CD4-positive, alpha-beta memory T cell (primary cell): Measurements from ENCODE around the gene FOXC1. TPM values are rescaled to one million over a fixed set of nuclear protein-coding genes. Genes with fewer than 3 reads are reported as not detected.

Experiments
- CTCF ChIA-PET: fragments of 350-600 bp; sonication (Branson Sonifier 250); formaldehyde crosslinking; loops from one replicate; lab custom pipeline; 2021; ENCODE audit warnings: inconsistent platforms; ENCODE audit not compliant: partially characterized antibody; lab: Charles Lee
- POLR2A ChIA-PET: fragments of 350-600 bp; sonication (Branson Sonifier 250); formaldehyde crosslinking; loops from one replicate; lab custom pipeline; 2021; ENCODE audit not compliant: partially characterized antibody; lab: Charles Lee
- DNase-seq, 5 donors: peaks; one replicate each; pipeline versions ENCODE4 v3.0.0 to v3.0.0-alpha.2; 2020 to 2022; ENCODE audit warnings: mixed read lengths in 1 of 5
- H3K27ac ChIP-seq: one replicate; pipeline ENCODE4 v1.7.0; 2013; ENCODE audit warnings: low read depth, low read length
- H3K27me3 ChIP-seq: 2 replicates; pipeline ENCODE4 v1.7.0; 2013; ENCODE audit warnings: mild to moderate bottlenecking, low read length, moderate library complexity; ENCODE audit not compliant: insufficient read depth
- H3K36me3 ChIP-seq: 2 replicates; pipeline ENCODE4 v1.7.0; 2013; ENCODE audit warnings: mild to moderate bottlenecking, low read length, moderate library complexity; ENCODE audit not compliant: insufficient read depth
- H3K4me1 ChIP-seq: 2 replicates; pipeline ENCODE4 v1.7.0; 2013; ENCODE audit warnings: mild to moderate bottlenecking, low read length, moderate library complexity; ENCODE audit not compliant: insufficient read depth
- H3K4me3 ChIP-seq, 2 donors: one replicate each; pipeline ENCODE4 v1.7.0; 2013; ENCODE audit warnings: low read length in 2 of 2, mild to moderate bottlenecking in 1 of 2
- H3K9me3 ChIP-seq, 2 donors: one replicate each; pipeline ENCODE4 v1.7.0; 2013; ENCODE audit warnings: low read length in 2 of 2, control low read depth in 1 of 2; ENCODE audit not compliant: control insufficient read depth in 1 of 2
- H3K27ac Mint-ChIP-seq, 7 donors: one replicate each; pipeline ENCODE4 v1.8.0; 2020 to 2021; ENCODE audit warnings: mixed read lengths in 7 of 7, mild to moderate bottlenecking in 6 of 7, inconsistent platforms in 3 of 7, moderate library complexity in 3 of 7
- H3K27me3 Mint-ChIP-seq, 2 donors: one replicate each; pipeline ENCODE4 v1.8.0; 2020 to 2021; ENCODE audit warnings: mixed read lengths in 2 of 2
- H3K36me3 Mint-ChIP-seq, 2 donors: one replicate each; pipeline ENCODE4 v1.8.0; 2020 to 2021; ENCODE audit warnings: mixed read lengths in 2 of 2, inconsistent platforms in 1 of 2, mild to moderate bottlenecking in 1 of 2
- H3K4me1 Mint-ChIP-seq, 4 donors: one replicate each; pipeline ENCODE4 v1.8.0; 2020 to 2021; ENCODE audit warnings: mixed read lengths in 4 of 4, mild to moderate bottlenecking in 1 of 4
- H3K4me3 Mint-ChIP-seq, 8 donors: one replicate each; pipeline ENCODE4 v1.8.0; 2020 to 2021; ENCODE audit warnings: mixed read lengths in 8 of 8, mild to moderate bottlenecking in 7 of 8, moderate library complexity in 6 of 8, inconsistent platforms in 3 of 8
- H3K9me3 Mint-ChIP-seq, 8 donors: one replicate each; pipeline ENCODE4 v1.8.0; 2020 to 2021; ENCODE audit warnings: mixed read lengths in 8 of 8, mild to moderate bottlenecking in 5 of 8, inconsistent platforms in 3 of 8, moderate library complexity in 1 of 8
- intact Hi-C: fragments of 100-400 bp; cut with micrococcal nuclease; formaldehyde crosslinking; loops from one replicate; pipeline ENCODE4 v1.15.1; 2023
- polyA plus RNA-seq, 2 donors: library from polyadenylated mRNA; unstranded; fragments of 300-500 nt; fragmentation: Illumina TruSeq; gene quantifications; one replicate each; pipeline ENCODE4 v1.2.3, GENCODE V29; 2021
- total RNA-seq, 2 experiments: library from RNA; stranded (reverse); gene quantifications; one replicate each; pipeline ENCODE4 v1.2.3, GENCODE V29; 2021

Gene FOXC1
- total and polyA plus RNA-seq, 4 experiments from 2014 or later, result not detected

DNA sequence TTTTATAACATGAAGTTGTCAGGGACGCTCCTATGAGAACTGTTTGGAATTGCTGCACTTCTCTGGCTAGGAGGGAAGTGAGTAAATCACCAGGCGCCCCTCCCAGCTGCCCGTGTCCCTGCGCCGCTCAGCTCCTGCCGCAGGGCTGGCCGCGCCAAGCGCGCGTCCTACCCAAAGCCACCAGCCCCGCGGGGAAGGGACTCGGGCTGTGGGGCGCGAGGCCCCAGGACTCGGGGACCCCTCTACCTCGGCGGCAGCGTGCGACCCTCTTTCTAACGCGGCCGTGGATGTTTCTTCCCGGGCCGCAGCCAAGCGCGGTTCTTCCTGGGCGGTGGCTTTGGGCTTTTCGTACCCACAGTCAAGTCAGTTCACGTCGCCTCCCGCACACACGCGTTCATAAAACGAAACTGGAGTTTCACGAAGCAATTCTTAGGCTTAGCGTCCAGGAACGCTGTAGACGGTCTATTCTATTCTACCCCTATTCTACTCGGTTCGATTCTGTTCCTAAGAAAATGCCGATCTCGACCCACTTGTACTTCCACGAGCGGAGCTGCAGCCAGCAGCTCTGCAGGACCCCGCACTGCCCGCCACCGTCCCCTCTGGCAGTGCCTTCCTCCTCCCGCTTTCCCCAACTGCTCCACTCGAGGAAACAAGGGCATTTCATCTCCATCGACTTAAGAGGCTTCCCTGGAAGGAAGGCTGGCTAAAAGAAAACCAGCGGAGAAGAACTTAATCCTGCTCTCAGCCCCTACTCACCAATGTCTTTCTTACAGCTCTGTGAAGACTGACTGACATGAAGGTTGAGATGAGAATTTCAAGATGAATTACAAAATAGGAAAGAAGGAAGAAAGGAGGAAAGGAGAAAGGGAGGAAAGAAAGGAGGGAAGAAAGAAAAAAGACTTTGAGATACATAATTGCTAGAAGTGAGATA lies 15.4 kb downstream of the FOXC1 start:
- Histone ChIP-seq H3K27me3 (peaks cover 19% of the 10 kb centered on the region), H3K4me1 (peaks cover 15% of the 10 kb centered on the region), H3K36me3 (no peaks in the 10 kb centered on the region), H3K4me3 (peak overlapping the region in 1 of 2 donors; percentile 48), H3K27ac (no peak overlapping the region), H3K9me3 (no peaks in the 10 kb centered on the region)
- H3K4me3 Mint-ChIP-seq, result peak overlapping the region; percentile 41 to 87 (median 79)
- ChIA-PET POLR2A (no interaction called here), CTCF (interaction anchor here (0.6 kb wide), 1 partner anchor 33 kb away, joined by 3 read pairs; no protein-coding TSS in a partner anchor)
- H3K36me3 Mint-ChIP-seq, result peaks cover 4 to 25% of the 10 kb centered on the region in 2 donors
- DNase-seq, result peak in 1 of 5 donors; percentile 15
- H3K9me3 Mint-ChIP-seq, result peaks cover 0 to 2% (median 0%) of the 10 kb centered on the region in 8 donors
- H3K27me3 Mint-ChIP-seq, result peaks cover 48 to 63% of the 10 kb centered on the region in 2 donors
- no peak overlapping the region for H3K27ac Mint-ChIP-seq
- H3K4me1 Mint-ChIP-seq, result peaks cover 11 to 21% (median 16%) of the 10 kb centered on the region in 4 donors
- intact Hi-C loops, result no loop called here

DNA sequence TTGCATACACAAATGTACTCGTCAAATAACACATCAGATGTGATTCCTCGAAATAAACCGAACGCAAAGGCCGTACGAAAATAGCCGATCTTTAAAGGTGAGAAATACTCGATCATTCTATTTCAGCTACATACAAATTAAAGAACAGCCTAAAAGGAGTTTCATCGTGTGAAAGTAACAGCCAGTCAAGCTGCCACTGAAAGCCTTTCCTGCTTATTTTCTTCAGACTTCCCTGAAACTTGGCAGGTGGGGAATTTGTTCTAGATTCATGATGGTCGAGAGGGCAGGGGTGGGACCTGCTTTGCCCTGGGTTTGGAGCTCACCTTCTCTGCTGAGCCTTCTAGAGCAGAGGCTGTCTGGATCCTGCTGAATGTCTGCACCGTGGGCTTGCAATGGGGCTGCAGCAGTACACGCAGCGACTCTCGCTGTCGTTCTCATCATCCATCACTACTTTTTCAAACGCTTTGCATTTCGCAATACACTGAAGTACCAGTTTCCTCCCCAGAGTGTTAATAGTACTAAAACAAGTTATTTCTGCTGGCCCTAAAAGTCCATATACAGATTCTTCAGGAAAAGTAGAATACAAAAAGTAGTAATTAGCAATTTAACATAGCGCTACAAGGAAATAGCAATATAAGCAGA lies 16.2 kb downstream of the FOXC1 start:
- H3K36me3 Mint-ChIP-seq, result peaks cover 4 to 25% of the 10 kb centered on the region in 2 donors
- intact Hi-C loops, result no loop called here
- H3K27me3 ChIP-seq, result peaks cover 19% of the 10 kb centered on the region
- peaks cover 15% of the 10 kb centered on the region for H3K4me1 ChIP-seq
- H3K9me3 ChIP-seq, result no peaks in the 10 kb centered on the region
- H3K27ac ChIP-seq, result no peak overlapping the region
- DNase-seq, result no peak
- H3K36me3 ChIP-seq, result no peaks in the 10 kb centered on the region
- peaks cover 0 to 2% (median 0%) of the 10 kb centered on the region in 8 donors for H3K9me3 Mint-ChIP-seq
- H3K27ac Mint-ChIP-seq, result no peak overlapping the region
- H3K27me3 Mint-ChIP-seq, result peaks cover 50 to 64% of the 10 kb centered on the region in 2 donors
- peaks cover 11 to 21% (median 16%) of the 10 kb centered on the region in 4 donors for H3K4me1 Mint-ChIP-seq
- peak overlapping the region; percentile 1 to 87 (median 72) for H3K4me3 Mint-ChIP-seq
- H3K4me3 ChIP-seq, result no peak overlapping the region
- POLR2A ChIA-PET, result no interaction called here
- CTCF ChIA-PET, result interaction anchor here (0.6 kb wide), 1 partner anchor 34 kb away, joined by 3 read pairs; no protein-coding TSS in a partner anchor

DNA sequence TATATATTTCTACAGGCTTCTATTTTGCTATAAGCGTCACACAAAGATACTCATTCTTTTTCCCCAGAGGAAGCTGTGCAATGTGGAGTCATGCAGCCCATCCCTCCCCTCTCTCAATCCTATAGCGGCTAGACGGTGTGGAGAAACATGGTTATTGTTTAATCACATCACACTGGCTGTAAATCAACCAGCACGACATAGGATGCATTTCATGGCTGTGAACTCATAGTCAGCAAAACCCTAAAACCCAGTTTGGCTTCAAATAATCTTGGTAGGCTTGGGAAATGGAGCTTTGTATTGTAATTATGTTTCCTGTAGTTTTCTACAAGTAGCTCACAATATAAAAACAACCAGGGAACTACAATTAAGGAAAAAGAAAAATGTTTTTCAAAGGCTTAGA lies 16.8 kb downstream of the FOXC1 start:
- Histone ChIP-seq H3K36me3 (no peaks in the 10 kb centered on the region), H3K9me3 (no peaks in the 10 kb centered on the region), H3K4me1 (peaks cover 15% of the 10 kb centered on the region), H3K27me3 (peaks cover 19% of the 10 kb centered on the region), H3K27ac (no peak overlapping the region), H3K4me3 (no peak overlapping the region)
- ChIA-PET CTCF (interaction anchor here (1.6 to 1.8 kb wide), 2 partner anchors 29 to 30 kb away, joined by 4 to 8 read pairs; no protein-coding TSS in a partner anchor), POLR2A (no interaction called here)
- H3K4me3 Mint-ChIP-seq, result peak overlapping the region in 5 of 8 donors; percentile 15 to 87 (median 57)
- DNase-seq, result no peak
- H3K9me3 Mint-ChIP-seq, result peaks cover 0 to 2% (median 0%) of the 10 kb centered on the region in 8 donors
- H3K36me3 Mint-ChIP-seq, result peaks cover 4 to 25% of the 10 kb centered on the region in 2 donors
- peaks cover 11 to 21% (median 16%) of the 10 kb centered on the region in 4 donors for H3K4me1 Mint-ChIP-seq
- H3K27me3 Mint-ChIP-seq, result peaks cover 50 to 60% of the 10 kb centered on the region in 2 donors
- H3K27ac Mint-ChIP-seq, result no peak overlapping the region
- intact Hi-C loops, result no loop called here

DNA sequence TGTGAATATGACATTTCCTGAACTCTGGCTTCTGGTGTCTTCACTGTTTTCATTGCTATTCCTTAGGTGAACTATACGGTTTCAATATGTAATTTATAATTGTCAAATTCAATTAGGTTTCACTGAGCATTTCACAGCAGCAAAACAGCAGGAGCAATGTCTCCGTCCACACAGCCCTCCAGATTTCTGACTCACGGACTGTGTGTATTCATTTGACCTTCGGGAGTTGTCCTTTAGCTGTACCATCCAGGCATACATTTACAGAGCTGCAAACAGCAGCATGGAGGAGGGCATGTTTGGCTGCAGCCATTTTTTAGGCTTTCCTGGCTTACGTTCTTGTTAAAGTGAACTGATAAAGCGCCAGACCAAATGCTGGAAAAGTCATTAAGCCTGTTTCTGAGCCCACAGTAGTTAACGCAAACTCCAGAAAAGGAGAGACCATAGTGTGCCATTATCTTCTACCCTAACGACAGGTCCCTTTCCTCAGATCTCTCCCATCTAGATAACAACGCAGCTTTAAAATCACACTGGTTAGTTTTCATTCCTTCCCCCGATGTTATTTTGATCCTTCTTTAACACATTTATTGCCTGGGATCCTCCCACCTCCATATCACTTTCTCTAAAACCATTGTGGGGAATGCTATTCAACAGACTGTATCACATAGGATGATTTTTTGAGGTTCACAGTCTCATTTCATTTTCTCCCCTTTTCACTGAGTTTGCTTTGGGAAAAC lies 18.3 kb downstream of the FOXC1 start:
- Mint-ChIP-seq H3K36me3 (peaks cover 1 to 14% of the 10 kb centered on the region in 2 donors), H3K27ac (no peak overlapping the region), H3K4me1 (peaks cover 11 to 21% (median 15%) of the 10 kb centered on the region in 4 donors), H3K9me3 (peaks cover 0 to 2% (median 0%) of the 10 kb centered on the region in 8 donors), H3K27me3 (peaks cover 40 to 49% of the 10 kb centered on the region in 2 donors), H3K4me3 (no peak overlapping the region)
- Histone ChIP-seq H3K4me1 (peaks cover 15% of the 10 kb centered on the region), H3K4me3 (no peak overlapping the region), H3K27me3 (peaks cover 19% of the 10 kb centered on the region), H3K36me3 (no peaks in the 10 kb centered on the region), H3K27ac (no peak overlapping the region), H3K9me3 (no peaks in the 10 kb centered on the region)
- POLR2A ChIA-PET, result no interaction called here
- CTCF ChIA-PET, result interaction anchor here (0.5 to 1.8 kb wide), 4 partner anchors 21 to 424 kb away, joined by 4 to 8 read pairs (median 4); no protein-coding TSS in a partner anchor
- no peak for DNase-seq
- intact Hi-C loops, result no loop called here

DNA sequence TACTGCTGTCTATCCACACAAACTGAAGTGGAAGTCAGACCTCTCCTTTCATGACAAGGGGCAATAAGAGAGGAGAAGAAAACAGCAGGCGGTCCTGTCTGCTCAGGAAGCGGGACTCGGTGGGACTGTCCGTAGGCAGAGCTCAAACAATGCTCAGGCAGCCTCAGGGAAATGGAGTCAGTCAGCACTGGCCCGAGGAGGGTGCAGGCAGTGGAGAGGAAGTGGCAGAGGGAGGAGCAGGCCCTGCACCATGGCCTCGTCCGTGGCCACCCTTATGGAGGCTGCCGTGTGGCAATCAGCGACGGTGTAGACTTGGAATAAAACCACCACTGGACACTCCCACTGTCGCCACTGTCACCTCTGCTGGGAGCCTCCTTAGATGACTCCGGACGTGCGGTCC lies 19.6 kb downstream of the FOXC1 start:
- Histone ChIP-seq H3K27me3 (peaks cover 19% of the 10 kb centered on the region), H3K36me3 (no peaks in the 10 kb centered on the region), H3K4me3 (no peak overlapping the region), H3K27ac (no peak overlapping the region), H3K9me3 (no peaks in the 10 kb centered on the region), H3K4me1 (peaks cover 15% of the 10 kb centered on the region)
- intact Hi-C loops, result no loop called here
- Mint-ChIP-seq H3K27me3 (peaks cover 42 to 43% of the 10 kb centered on the region in 2 donors), H3K27ac (no peak overlapping the region), H3K36me3 (peaks cover 0 to 18% of the 10 kb centered on the region in 2 donors), H3K4me3 (no peak overlapping the region), H3K4me1 (peaks cover 11 to 18% (median 15%) of the 10 kb centered on the region in 4 donors), H3K9me3 (peaks cover 0 to 2% (median 0%) of the 10 kb centered on the region in 8 donors)
- POLR2A ChIA-PET, result no interaction called here
- CTCF ChIA-PET, result interaction anchor here (0.9 kb wide), 1 partner anchor 36 kb away, joined by 4 read pairs; no protein-coding TSS in a partner anchor
- no peak for DNase-seq

DNA sequence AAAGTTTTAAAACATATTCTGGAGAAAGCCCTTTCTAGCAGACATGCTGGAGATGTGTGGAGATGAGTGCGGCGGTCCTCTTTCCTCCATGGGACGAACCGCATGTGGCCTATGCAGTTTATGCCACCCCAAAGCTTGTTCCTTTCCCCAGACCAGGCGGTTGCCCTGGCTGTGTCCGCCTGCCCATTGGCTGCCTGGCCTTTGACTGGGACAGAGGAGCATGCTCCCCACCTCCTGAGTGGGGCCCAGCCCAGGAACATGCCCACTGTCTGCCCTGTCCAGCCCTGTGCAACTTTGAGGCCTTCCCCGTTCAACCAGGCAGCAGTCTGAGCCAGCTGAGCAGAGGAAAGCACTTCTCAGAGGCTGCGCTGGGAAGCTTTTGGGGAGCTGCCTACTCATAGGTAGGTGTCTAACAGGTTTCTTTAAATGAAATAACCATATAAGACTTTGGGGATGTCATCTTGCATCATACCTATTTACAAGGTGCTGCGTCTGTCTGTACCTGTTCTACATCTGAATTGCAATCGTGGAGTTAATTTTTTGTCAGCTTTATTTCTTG lies 20.6 kb downstream of the FOXC1 start:
- H3K27ac Mint-ChIP-seq, result no peak overlapping the region
- ChIA-PET CTCF (interaction anchor here (0.9 kb wide), 1 partner anchor 37 kb away, joined by 4 read pairs; no protein-coding TSS in a partner anchor), POLR2A (no interaction called here)
- peaks cover 0 to 22% of the 10 kb centered on the region in 2 donors for H3K36me3 Mint-ChIP-seq
- H3K9me3 ChIP-seq, result no peaks in the 10 kb centered on the region
- peaks cover 39% of the 10 kb centered on the region in 2 donors for H3K27me3 Mint-ChIP-seq
- H3K9me3 Mint-ChIP-seq, result no peaks in the 10 kb centered on the region
- peaks cover 7 to 13% (median 11%) of the 10 kb centered on the region in 4 donors for H3K4me1 Mint-ChIP-seq
- intact Hi-C loops, result no loop called here
- DNase-seq, result no peak
- no peaks in the 10 kb centered on the region for H3K36me3 ChIP-seq
- peaks cover 16% of the 10 kb centered on the region for H3K27me3 ChIP-seq
- H3K4me3 Mint-ChIP-seq, result no peak overlapping the region
- no peak overlapping the region for H3K27ac ChIP-seq
- H3K4me3 ChIP-seq, result no peak overlapping the region
- peaks cover 9% of the 10 kb centered on the region for H3K4me1 ChIP-seq
